ENCODE results near the gene SASH1.

Gene SASH1

GRCh38 chr6:148545901-148546300 is 203.3 kb downstream of the SASH1 start:
- no peak for DNase-seq
- no peaks in the 10 kb centered on the region for H3K36me3 Mint-ChIP-seq
- ATAC-seq (replicated peaks): no peak

GRCh38 chr6:148547110-148547509 is 204.5 kb downstream of the SASH1 start:
- DNase-seq (no peak), ATAC-seq (replicated peaks) (no peak)
- H3K4me1 Mint-ChIP-seq: no peaks in the 10 kb centered on the region
- no peaks in the 10 kb centered on the region for H3K27me3 Mint-ChIP-seq
- H3K27ac Mint-ChIP-seq: no peak overlapping the region
- H3K36me3 Mint-ChIP-seq: no peaks in the 10 kb centered on the region
- H3K9me3 Mint-ChIP-seq: no peaks in the 10 kb centered on the region
- no peak overlapping the region for H3K4me3 Mint-ChIP-seq

More at GRCh38 chr6:148545901-148546300, 203.3 kb downstream of the SASH1 start:
- peaks cover 0 to under 1% of the 10 kb centered on the region in 2 donors for H3K27me3 Mint-ChIP-seq
- no peaks in the 10 kb centered on the region for H3K9me3 Mint-ChIP-seq
- no peak overlapping the region for H3K4me3 Mint-ChIP-seq
- H3K27ac Mint-ChIP-seq: no peak overlapping the region
- H3K4me1 Mint-ChIP-seq: no peaks in the 10 kb centered on the region

DNA sequence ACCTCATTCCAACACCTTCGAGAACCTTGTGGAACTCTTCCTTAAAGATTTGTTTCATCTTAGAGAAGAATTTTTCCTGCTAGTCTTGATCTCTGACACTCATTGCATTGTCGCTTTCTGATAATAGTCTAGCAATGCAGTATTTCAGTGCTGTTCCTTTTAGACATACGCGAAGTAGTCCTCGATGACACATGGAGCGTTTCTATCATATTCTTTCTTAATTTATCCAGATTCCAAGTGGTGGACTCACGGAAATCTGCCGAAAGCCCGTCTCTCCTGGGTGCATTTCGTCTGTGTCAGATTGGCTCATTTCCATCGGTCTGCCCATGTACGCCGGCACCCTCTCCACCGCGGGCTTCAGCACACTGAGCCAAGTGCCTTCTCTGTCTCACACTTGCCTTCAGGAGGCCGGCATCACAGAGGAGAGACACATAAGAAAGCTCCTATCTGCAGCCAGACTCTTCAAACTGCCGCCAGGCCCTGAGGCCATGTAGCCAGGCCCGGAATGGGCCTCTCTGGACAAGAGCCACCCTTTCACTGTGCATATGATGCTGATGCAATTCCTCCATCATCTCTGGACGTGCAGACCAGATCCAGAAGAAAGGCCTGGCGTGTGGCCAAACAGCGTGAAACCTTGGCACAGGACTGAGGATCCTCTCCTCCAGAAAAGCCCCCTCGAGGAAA is 205.6 kb downstream of the SASH1 start:
- no peak for ATAC-seq (replicated peaks)
- peaks cover 3 to 4% of the 10 kb centered on the region in 2 donors for H3K27me3 Mint-ChIP-seq
- H3K9me3 Mint-ChIP-seq: no peaks in the 10 kb centered on the region
- H3K4me1 Mint-ChIP-seq: no peaks in the 10 kb centered on the region
- H3K4me3 Mint-ChIP-seq: no peak overlapping the region
- H3K36me3 Mint-ChIP-seq: peaks cover 0 to under 1% of the 10 kb centered on the region in 2 donors
- no peak for DNase-seq
- H3K27ac Mint-ChIP-seq: no peak overlapping the region

DNA sequence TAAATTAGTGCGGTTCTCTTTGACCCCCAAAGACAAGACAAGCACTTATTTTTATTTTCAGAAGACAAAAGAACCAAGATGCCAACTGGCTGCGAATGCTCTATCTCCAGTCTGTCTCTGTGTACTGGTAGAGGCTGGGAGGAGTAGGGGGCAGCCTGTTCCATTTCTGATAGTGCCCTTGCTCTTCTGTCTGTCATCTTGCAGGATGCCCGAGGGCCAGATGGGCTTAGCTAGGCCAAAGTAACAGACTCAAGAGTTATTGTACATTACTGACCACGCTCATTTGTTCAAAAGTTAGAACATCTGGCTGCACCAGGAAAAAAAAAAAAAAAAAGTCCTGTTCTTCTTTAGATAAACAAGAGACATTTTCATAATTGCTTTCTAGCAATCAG is 206.1 kb downstream of the SASH1 start:
- peaks cover 4 to 5% of the 10 kb centered on the region in 2 donors for H3K36me3 Mint-ChIP-seq
- H3K4me3 Mint-ChIP-seq: no peak overlapping the region
- H3K27me3 Mint-ChIP-seq: peaks cover 8 to 9% of the 10 kb centered on the region in 2 donors
- H3K27ac Mint-ChIP-seq: no peak overlapping the region
- no peak for DNase-seq
- H3K9me3 Mint-ChIP-seq: peaks cover 0 to 5% of the 10 kb centered on the region in 2 donors
- ATAC-seq (replicated peaks): no peak
- H3K4me1 Mint-ChIP-seq: no peaks in the 10 kb centered on the region

DNA sequence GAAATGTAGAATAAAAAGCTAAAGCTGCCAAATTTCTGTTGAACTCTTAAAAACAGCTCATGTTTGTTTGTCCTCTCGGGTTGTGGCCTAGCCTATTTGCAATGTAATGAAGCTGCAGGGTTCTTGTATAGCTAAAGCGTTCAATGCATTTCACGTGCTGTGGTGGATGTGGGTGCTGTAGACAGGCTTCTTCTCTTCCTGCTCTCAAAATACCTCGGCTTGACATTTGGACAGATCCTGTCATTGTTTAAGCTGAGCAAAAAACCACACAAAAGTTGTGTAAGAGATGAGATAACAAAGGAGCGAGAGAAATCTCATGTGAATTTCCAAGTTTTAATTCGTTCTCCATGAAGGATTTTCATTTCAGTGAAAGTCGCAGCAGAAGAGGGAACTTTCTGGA is 207.9 kb downstream of the SASH1 start:
- Mint-ChIP-seq H3K27me3 (peaks cover 10 to 12% of the 10 kb centered on the region in 2 donors), H3K4me3 (no peak overlapping the region), H3K36me3 (peaks cover 5 to 6% of the 10 kb centered on the region in 2 donors), H3K4me1 (no peaks in the 10 kb centered on the region), H3K9me3 (peaks cover 0 to 6% of the 10 kb centered on the region in 2 donors), H3K27ac (no peak overlapping the region)
- ATAC-seq (replicated peaks): no peak
- no peak for DNase-seq

DNA sequence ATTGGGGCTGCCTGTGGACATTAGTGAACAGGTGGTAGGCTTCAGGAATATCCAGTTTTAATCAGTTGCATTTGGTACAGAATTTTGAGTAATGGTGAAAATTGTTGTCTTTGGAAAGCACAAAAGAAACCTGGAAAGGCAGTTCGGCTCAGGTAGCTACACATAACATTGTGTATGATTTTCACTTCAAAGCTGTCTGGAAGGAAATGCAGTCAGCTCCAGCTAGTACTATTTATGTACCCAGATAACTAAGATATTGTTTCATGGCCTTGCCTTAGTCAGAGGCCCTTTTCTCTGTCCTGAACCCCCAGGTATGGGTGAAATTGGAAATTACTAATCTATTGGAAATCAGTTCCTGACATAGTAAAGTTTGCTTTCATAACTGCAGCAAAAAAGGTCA is 208.6 kb downstream of the SASH1 start:
- peaks cover 8 to 10% of the 10 kb centered on the region in 2 donors for H3K36me3 Mint-ChIP-seq
- no peak overlapping the region for H3K27ac Mint-ChIP-seq
- peaks cover 4 to 11% of the 10 kb centered on the region in 2 donors for H3K9me3 Mint-ChIP-seq
- H3K27me3 Mint-ChIP-seq: peaks cover 16% of the 10 kb centered on the region in 2 donors
- DNase-seq (no peak), ATAC-seq (replicated peaks) (no peak)
- H3K4me3 Mint-ChIP-seq: no peak overlapping the region
- H3K4me1 Mint-ChIP-seq: no peaks in the 10 kb centered on the region

DNA sequence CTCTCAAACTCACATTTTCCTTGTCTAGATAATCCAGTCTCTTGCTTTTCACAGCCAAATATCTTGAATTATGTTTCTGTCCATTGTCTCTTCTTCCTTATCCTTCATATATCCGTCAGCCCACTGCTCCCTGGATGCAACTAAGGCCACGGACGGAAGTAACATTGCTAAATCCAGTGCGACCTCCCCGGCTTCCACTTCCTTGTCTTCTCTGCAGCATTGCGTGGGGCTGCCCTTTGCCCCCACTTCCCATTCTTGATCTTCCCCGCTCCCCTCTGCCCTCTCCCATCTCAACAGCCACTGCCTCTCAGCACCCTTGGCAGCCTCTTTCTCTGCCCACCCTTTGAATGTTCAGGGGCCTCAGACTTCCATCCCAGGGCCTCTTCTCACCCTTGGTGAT is 213.8 kb downstream of the SASH1 start:
- peaks cover 17 to 21% of the 10 kb centered on the region in 2 donors for H3K27me3 Mint-ChIP-seq
- no peak overlapping the region for H3K27ac Mint-ChIP-seq
- peaks cover 16 to 17% of the 10 kb centered on the region in 2 donors for H3K4me1 Mint-ChIP-seq

GRCh38 chr6:148557796-148558321 is 215.2 kb downstream of the SASH1 start:
- peak; percentile 48 to 51 for ATAC-seq (replicated peaks)
- H3K9me3 Mint-ChIP-seq: peaks cover 5 to 14% of the 10 kb centered on the region in 2 donors
- H3K36me3 Mint-ChIP-seq: peaks cover 10 to 12% of the 10 kb centered on the region in 2 donors
- H3K27me3 Mint-ChIP-seq: peaks cover 16 to 21% of the 10 kb centered on the region in 2 donors
- H3K27ac Mint-ChIP-seq: peak overlapping the region; percentile 73
- H3K4me3 Mint-ChIP-seq: peak overlapping the region; percentile 3 to 66
- peaks cover 16 to 17% of the 10 kb centered on the region in 2 donors for H3K4me1 Mint-ChIP-seq
- peak; percentile 14 for DNase-seq

More for the DNA sequence above, 213.8 kb downstream of the SASH1 start:
- H3K4me3 Mint-ChIP-seq: no peak overlapping the region
- H3K36me3 Mint-ChIP-seq: peaks cover 10 to 12% of the 10 kb centered on the region in 2 donors
- no peak for DNase-seq
- ATAC-seq (replicated peaks): no peak
- H3K9me3 Mint-ChIP-seq: peaks cover 5 to 14% of the 10 kb centered on the region in 2 donors

GRCh38 chr6:148559848-148560433 is 217.3 kb downstream of the SASH1 start:
- H3K36me3 Mint-ChIP-seq: peaks cover 4 to 7% of the 10 kb centered on the region in 2 donors
- H3K4me3 Mint-ChIP-seq: peak overlapping the region; percentile 64 to 71
- peaks cover 5 to 8% of the 10 kb centered on the region in 2 donors for H3K9me3 Mint-ChIP-seq
- peaks cover 16 to 17% of the 10 kb centered on the region in 2 donors for H3K4me1 Mint-ChIP-seq
- H3K27ac Mint-ChIP-seq: no peak overlapping the region
- ATAC-seq (replicated peaks) (peak; percentile 85 to 89), DNase-seq (peak; percentile 69)
- H3K27me3 Mint-ChIP-seq: peaks cover 6 to 14% of the 10 kb centered on the region in 2 donors

GRCh38 chr6:148561629-148562028 is 219.0 kb downstream of the SASH1 start:
- Mint-ChIP-seq H3K4me1 (peaks cover 22 to 30% of the 10 kb centered on the region in 2 donors), H3K27me3 (peaks cover 6 to 10% of the 10 kb centered on the region in 2 donors), H3K4me3 (no peak overlapping the region), H3K27ac (no peak overlapping the region), H3K9me3 (no peaks in the 10 kb centered on the region), H3K36me3 (no peaks in the 10 kb centered on the region)
- ATAC-seq (replicated peaks) (no peak), DNase-seq (no peak)

DNA sequence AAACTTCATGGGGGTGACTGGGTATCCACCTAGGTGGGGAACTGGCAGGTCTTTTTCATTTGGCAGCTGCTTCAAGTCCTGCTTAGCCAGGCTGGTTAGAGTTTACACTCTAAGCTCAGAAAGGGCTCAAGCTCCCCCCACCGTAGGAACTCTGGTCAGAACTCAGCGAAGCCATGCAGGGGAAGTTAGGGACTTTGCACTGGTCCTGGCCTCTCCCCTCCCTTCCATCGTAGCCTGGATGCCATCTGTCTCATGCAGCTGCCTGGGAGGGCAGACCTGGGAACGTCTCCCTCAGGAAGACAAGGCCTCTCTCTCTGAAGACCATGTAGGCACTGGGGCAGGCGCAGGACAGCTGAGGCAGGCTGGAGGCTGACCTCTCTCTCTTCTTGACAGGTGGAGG is 220.4 kb downstream of the SASH1 start:
- DNase-seq (no peak), ATAC-seq (replicated peaks) (no peak)
- H3K27ac Mint-ChIP-seq: no peak overlapping the region
- H3K4me3 Mint-ChIP-seq: no peak overlapping the region
- H3K4me1 Mint-ChIP-seq: peaks cover 18 to 28% of the 10 kb centered on the region in 2 donors
- H3K9me3 Mint-ChIP-seq: no peaks in the 10 kb centered on the region
- peaks cover 5 to 10% of the 10 kb centered on the region in 2 donors for H3K27me3 Mint-ChIP-seq
- no peaks in the 10 kb centered on the region for H3K36me3 Mint-ChIP-seq

DNA sequence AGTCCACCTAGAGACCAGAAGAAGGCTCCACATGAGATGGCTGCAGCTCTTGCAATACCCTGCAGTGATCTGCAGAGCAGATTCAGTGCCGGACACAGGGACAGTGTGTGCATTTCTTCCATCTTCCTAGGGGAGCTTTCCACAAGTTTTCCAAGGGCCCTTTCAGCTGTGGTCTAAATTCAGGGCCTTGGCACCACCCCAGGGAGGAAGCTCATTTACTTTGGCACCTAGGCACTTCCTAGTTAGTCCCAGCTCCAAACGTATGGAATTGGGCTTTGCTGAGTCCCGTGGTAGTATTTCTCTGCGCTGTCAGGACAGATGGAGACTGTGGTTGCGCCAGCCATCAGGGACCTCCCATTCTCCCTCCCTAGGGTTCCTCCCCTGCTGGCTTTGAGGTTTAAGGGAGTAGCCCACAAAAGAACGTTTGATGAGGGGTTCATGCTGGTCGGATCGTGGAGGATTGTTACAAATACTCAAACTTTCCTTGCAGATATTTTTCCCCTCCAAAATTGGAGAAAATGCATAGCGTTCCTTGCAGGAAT is 221.9 kb downstream of the SASH1 start:
- Mint-ChIP-seq H3K27ac (no peak overlapping the region), H3K27me3 (peaks cover 9 to 10% of the 10 kb centered on the region in 2 donors), H3K36me3 (no peaks in the 10 kb centered on the region), H3K9me3 (no peaks in the 10 kb centered on the region), H3K4me1 (peaks cover 12 to 21% of the 10 kb centered on the region in 2 donors), H3K4me3 (no peak overlapping the region)
- DNase-seq (no peak), ATAC-seq (replicated peaks) (no peak)

- Mint-ChIP-seq H3K4me1 (peaks cover 10 to 21% of the 10 kb centered on the region in 2 donors), H3K27ac (no peak overlapping the region), H3K4me3 (no peak overlapping the region), H3K9me3 (no peaks in the 10 kb centered on the region), H3K36me3 (no peaks in the 10 kb centered on the region), H3K27me3 (peaks cover 10 to 12% of the 10 kb centered on the region in 2 donors)
- DNase-seq (no peak), ATAC-seq (replicated peaks) (no peak)
Measured at GRCh38 chr6:148565321-148565926, 222.8 kb downstream of the SASH1 start.
